GM12878 (cell line): ENCODE data around the gene SERHL2. TPM values are rescaled to one million over a fixed set of nuclear protein-coding genes. Genes with fewer than 3 reads are reported as not detected.

Experiments used
- ATAC-seq: fragments of 200-7000 bp; cut with Tn5 transposase; 3 replicates; pipeline ENCODE4 v1.9.1; 2020; ENCODE audit warnings: mild to moderate bottlenecking, moderate library complexity
- BruUV-seq: library from RNA; stranded (reverse); fragments of 400-500 nt; replicated peaks from 2 replicates; lab custom pipeline; 2021; lab: Mats Ljungman, UMichigan
- CTCF ChIA-PET: fragments of 300-600 bp; sonication (Branson Sonifier 250); formaldehyde crosslinking; extraction: SDS; loops from one replicate; lab custom pipeline; 2021; ENCODE audit warnings: inconsistent platforms; lab: Yijun Ruan, JAX
- POLR2A ChIA-PET: fragments of 350-600 bp; formaldehyde crosslinking; extraction: SDS; loops from one replicate; lab custom pipeline; 2021; ENCODE audit warnings: inconsistent platforms; lab: Charles Lee
- RAD21 ChIA-PET: fragments of 300-600 bp; sonication (Branson Sonifier 250); formaldehyde crosslinking; loops from one replicate; lab custom pipeline; 2023; ENCODE audit warnings: antibody characterized with exemption; ENCODE audit not compliant: unreplicated experiment; lab: Charles Lee
- SMC1A ChIA-PET: fragments of 300-600 bp; sonication (Branson Sonifier 250); formaldehyde crosslinking; loops from one replicate; lab custom pipeline; 2023; ENCODE audit not compliant: unreplicated experiment, uncharacterized antibody; lab: Charles Lee
- DNase-seq: peaks from one replicate; pipeline ENCODE4 v3.0.0-alpha.2; 2011; ENCODE audit warnings: low read depth, low spot score
- FAIRE-seq: peaks from 3 replicates; lab custom pipeline; 2011; peaks lifted over from hg19 to GRCh38; lab: Jason Lieb, UNC
- H2AFZ ChIP-seq: 2 replicates; pipeline ENCODE4 v1.6.0; 2011; ENCODE audit warnings: low read depth, low read length, control low read depth; ENCODE audit not compliant: control insufficient read depth
- H3K27ac ChIP-seq: 2 replicates; pipeline ENCODE4 v1.5.1; 2011; ENCODE audit warnings: control low read depth; ENCODE audit not compliant: control insufficient read depth, insufficient read depth
- H3K27me3 ChIP-seq, 2 experiments: replicated peaks in 1 of 2; 2 replicates each; pipeline versions ENCODE4 v1.6.0 to v1.6.1; 2011; ENCODE audit warnings: low read length in 1 of 2; ENCODE audit not compliant: control insufficient read depth in 2 of 2, insufficient read depth in 2 of 2
- H3K36me3 ChIP-seq, 2 experiments: 2 replicates each; pipeline ENCODE4 v1.5.1; 2011; ENCODE audit warnings: low read length in 1 of 2; ENCODE audit not compliant: control insufficient read depth in 2 of 2, insufficient read depth in 2 of 2
- H3K4me1 ChIP-seq: 2 replicates; pipeline ENCODE4 v1.6.1; 2011; ENCODE audit warnings: mild to moderate bottlenecking, low read length, moderate library complexity, mixed read lengths; ENCODE audit not compliant: control insufficient read depth, insufficient read depth
- H3K4me2 ChIP-seq: 2 replicates; pipeline ENCODE4 v1.6.0; 2011; ENCODE audit warnings: control low read depth; ENCODE audit not compliant: control insufficient read depth, insufficient read depth
- H3K4me3 ChIP-seq: fragments of 200-600 bp; sonication (generic); 2 replicates; pipeline ENCODE4 v1.5.1; 2016
- H3K79me2 ChIP-seq: 2 replicates; pipeline ENCODE4 v1.6.0; 2011; ENCODE audit warnings: low read length; ENCODE audit not compliant: control insufficient read depth, insufficient read depth
- H3K9ac ChIP-seq: 2 replicates; pipeline ENCODE4 v1.8.0; 2011; ENCODE audit warnings: low read length, control low read depth, mixed read lengths; ENCODE audit not compliant: control insufficient read depth, insufficient read depth
- H3K9me3 ChIP-seq: replicated peaks from 3 replicates; pipeline ENCODE4 v1.5.1; 2011; ENCODE audit warnings: mild to moderate bottlenecking, low read length; ENCODE audit not compliant: control insufficient read depth, insufficient read depth
- H4K20me1 ChIP-seq: 2 replicates; pipeline ENCODE4 v1.6.0; 2011; ENCODE audit not compliant: control insufficient read depth, insufficient read depth
- BMI1 ChIP-seq: fragments of 450-650 bp; IDR thresholded peaks from 2 replicates; pipeline ENCODE4 v1.6.1; 2016; ENCODE audit warnings: mild to moderate bottlenecking, moderate library complexity, borderline replicate concordance
- ESRRA ChIP-seq: IDR thresholded peaks from 2 replicates; pipeline ENCODE4 v1.6.1; 2012; ENCODE audit warnings: mild to moderate bottlenecking, low read length, improper control_type of control experiment
- POLR2A ChIP-seq: IDR thresholded peaks from 2 replicates; pipeline ENCODE4 v1.6.1; 2011; ENCODE audit warnings: low read depth, mild to moderate bottlenecking, low read length
- ZNF217 ChIP-seq: fragments of 450-650 bp; IDR thresholded peaks from 2 replicates; pipeline ENCODE4 v1.6.1; 2017; ENCODE audit warnings: antibody characterized with exemption, mild to moderate bottlenecking
- WGBS: methylation state at CpG from one replicate; pipeline ENCODE4 v1.1.6; 2016; ENCODE audit warnings: low lambda C conversion rate; ENCODE audit not compliant: insufficient replicate concordance, insufficient coverage; ENCODE audit errors: missing lambda C conversion rate; 5-methylcytosine and 5-hydroxymethylcytosine counted together
- in situ Hi-C: fragments of 300-500 bp; cut with MboI; formaldehyde crosslinking; loops from 9 replicates; pipeline ENCODE4 v1.14.3; 2018; ENCODE audit warnings: mixed read lengths
- intact Hi-C: fragments of 100-400 bp; cut with micrococcal nuclease; formaldehyde crosslinking; loops from one replicate; pipeline ENCODE4 v1.14.2; 2022; ENCODE audit not compliant: unreplicated experiment
- polyA plus RNA-seq, 11 experiments: library from polyadenylated mRNA; depleted of rRNA in 4 of 11; unstranded in 6 of 11; stranded (reverse) in 5 of 11; fragments of >200 nt; fragmentation: Nextera tagmentation in 4 of 11; fragmentation: Illumina TruSeq in 1 of 11; extraction: Ambion mirVana in 4 of 11; extraction: Trizol in 1 of 11; gene quantifications; 1 replicate in 1 of 11; 2 replicates in 10 of 11; pipeline versions ENCODE4 v1.2.1 to v1.2.3, GENCODE V29; 2011 to 2016; ENCODE audit warnings: inconsistent platforms in 2 of 11, missing spikeins in 2 of 11, low read depth in 1 of 11
- total RNA-seq, 4 experiments: library from RNA; depleted of rRNA in 3 of 4; stranded (reverse); fragments of >200 nt in 3 of 4; fragmentation: Illumina TruSeq in 1 of 4; extraction: Trizol in 1 of 4; gene quantifications; 2 replicates each; pipeline versions ENCODE4 v1.2.1 to v1.2.3, GENCODE V29; 2013 to 2021
- TF ChIP-seq, protein P1 (sequence below): fragments of 150-350 bp; IDR thresholded peaks from 2 replicates; pipeline ENCODE4 v1.6.1; 2014; ENCODE audit warnings: mild to moderate bottlenecking, low read depth, low read length
- TF ChIP-seq, protein P2 (sequence below): IDR thresholded peaks from 2 replicates; pipeline ENCODE4 v1.6.1; 2012; ENCODE audit warnings: low read length, inconsistent platforms
- TF ChIP-seq, protein P3 (sequence below): fragments of 450-650 bp; IDR thresholded peaks from 2 replicates; pipeline ENCODE4 v1.6.1; 2017; ENCODE audit warnings: antibody characterized with exemption, mild to moderate bottlenecking, moderate library complexity
- TF ChIP-seq, protein P4 (sequence below): fragments of 450-650 bp; formaldehyde crosslinking; IDR thresholded peaks from 2 replicates; pipeline ENCODE4 v1.5.0; 2022; ENCODE audit warnings: mild to moderate bottlenecking, missing genetic modification characterization
- TF ChIP-seq, protein P5 (sequence below): IDR thresholded peaks from 2 replicates; pipeline ENCODE4 v1.6.1; 2011; ENCODE audit warnings: borderline replicate concordance, low read depth, mild to moderate bottlenecking, moderate library complexity, low read length; ENCODE audit not compliant: insufficient read depth, poor library complexity, severe bottlenecking

SERHL2 gene
- total and polyA plus RNA-seq, 10 of the 15 experiments (the other 5 are each of a cell fraction or from before 2014, with no cell fraction given): 0.63 to 2.0 (median 1.2) TPM

DNA sequence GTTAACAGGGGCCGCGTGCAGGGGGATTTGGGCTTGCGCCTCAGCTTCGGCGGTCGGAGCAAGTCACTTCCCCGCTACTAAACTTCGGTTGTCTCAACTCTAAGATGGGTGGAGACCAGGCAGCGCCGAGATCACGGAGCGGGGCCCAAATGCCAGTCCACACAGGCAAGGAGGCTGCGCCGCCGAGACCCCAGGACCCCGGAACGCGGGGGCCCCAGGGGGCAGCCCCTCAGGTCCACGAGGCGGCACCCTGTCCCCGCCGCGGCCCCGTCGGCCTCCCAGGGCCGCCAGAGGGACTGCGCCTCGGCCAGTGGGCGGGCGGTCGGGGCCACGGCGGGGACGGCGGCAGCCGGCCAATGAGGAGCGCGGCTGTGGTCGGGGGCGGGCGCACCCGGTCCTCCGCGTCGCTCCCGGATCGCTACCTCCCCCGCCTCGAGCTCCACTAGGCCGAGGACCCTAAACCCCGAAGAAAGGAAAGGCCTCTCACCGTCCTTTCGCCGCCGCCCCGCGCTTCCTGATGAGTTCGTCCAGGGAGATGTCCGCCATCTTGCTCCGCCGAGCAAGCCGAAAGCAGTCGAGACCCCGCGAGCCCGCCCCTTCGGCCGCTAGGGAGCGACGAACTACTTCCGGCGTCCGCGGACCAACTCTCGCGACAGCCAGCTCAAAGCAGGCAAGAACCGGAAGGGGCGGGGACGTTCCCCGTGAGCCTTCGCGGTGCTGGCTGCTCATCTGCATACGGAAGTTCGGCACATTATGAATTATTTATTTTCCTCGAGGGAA, 60.7 kb downstream of the SERHL2 start, which contains the start of gene POLDIP3:
Gene POLDIP3, minus strand, starts transcription at position 572 of the 780 bp plus-strand sequence. Its CDS starts 26 bp downstream, at position 546.
- peaks cover 17% of the 10 kb centered on the region for H3K4me1 ChIP-seq
- 1% methylated on average over 70 of the region's 85 CpGs for WGBS
- CTCF ChIA-PET: interaction anchor here (0.9 to 4.0 kb wide), 7 partner anchors 29 to 175 kb away, joined by 3 to 21 read pairs (median 4); no protein-coding TSS in a partner anchor
- TF ChIP-seq ZNF217 (no peak), BMI1 (no peak), POLR2A (peak; percentile 78), ESRRA (no peak)
- TF ChIP-seq, protein P1, sequence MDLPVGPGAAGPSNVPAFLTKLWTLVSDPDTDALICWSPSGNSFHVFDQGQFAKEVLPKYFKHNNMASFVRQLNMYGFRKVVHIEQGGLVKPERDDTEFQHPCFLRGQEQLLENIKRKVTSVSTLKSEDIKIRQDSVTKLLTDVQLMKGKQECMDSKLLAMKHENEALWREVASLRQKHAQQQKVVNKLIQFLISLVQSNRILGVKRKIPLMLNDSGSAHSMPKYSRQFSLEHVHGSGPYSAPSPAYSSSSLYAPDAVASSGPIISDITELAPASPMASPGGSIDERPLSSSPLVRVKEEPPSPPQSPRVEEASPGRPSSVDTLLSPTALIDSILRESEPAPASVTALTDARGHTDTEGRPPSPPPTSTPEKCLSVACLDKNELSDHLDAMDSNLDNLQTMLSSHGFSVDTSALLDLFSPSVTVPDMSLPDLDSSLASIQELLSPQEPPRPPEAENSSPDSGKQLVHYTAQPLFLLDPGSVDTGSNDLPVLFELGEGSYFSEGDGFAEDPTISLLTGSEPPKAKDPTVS: no peak
- TF ChIP-seq, protein P2, sequence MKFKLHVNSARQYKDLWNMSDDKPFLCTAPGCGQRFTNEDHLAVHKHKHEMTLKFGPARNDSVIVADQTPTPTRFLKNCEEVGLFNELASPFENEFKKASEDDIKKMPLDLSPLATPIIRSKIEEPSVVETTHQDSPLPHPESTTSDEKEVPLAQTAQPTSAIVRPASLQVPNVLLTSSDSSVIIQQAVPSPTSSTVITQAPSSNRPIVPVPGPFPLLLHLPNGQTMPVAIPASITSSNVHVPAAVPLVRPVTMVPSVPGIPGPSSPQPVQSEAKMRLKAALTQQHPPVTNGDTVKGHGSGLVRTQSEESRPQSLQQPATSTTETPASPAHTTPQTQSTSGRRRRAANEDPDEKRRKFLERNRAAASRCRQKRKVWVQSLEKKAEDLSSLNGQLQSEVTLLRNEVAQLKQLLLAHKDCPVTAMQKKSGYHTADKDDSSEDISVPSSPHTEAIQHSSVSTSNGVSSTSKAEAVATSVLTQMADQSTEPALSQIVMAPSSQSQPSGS: no peak
- TF ChIP-seq, protein P3, sequence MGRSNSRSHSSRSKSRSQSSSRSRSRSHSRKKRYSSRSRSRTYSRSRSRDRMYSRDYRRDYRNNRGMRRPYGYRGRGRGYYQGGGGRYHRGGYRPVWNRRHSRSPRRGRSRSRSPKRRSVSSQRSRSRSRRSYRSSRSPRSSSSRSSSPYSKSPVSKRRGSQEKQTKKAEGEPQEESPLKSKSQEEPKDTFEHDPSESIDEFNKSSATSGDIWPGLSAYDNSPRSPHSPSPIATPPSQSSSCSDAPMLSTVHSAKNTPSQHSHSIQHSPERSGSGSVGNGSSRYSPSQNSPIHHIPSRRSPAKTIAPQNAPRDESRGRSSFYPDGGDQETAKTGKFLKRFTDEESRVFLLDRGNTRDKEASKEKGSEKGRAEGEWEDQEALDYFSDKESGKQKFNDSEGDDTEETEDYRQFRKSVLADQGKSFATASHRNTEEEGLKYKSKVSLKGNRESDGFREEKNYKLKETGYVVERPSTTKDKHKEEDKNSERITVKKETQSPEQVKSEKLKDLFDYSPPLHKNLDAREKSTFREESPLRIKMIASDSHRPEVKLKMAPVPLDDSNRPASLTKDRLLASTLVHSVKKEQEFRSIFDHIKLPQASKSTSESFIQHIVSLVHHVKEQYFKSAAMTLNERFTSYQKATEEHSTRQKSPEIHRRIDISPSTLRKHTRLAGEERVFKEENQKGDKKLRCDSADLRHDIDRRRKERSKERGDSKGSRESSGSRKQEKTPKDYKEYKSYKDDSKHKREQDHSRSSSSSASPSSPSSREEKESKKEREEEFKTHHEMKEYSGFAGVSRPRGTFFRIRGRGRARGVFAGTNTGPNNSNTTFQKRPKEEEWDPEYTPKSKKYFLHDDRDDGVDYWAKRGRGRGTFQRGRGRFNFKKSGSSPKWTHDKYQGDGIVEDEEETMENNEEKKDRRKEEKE: no peak
- TF ChIP-seq, protein P4, sequence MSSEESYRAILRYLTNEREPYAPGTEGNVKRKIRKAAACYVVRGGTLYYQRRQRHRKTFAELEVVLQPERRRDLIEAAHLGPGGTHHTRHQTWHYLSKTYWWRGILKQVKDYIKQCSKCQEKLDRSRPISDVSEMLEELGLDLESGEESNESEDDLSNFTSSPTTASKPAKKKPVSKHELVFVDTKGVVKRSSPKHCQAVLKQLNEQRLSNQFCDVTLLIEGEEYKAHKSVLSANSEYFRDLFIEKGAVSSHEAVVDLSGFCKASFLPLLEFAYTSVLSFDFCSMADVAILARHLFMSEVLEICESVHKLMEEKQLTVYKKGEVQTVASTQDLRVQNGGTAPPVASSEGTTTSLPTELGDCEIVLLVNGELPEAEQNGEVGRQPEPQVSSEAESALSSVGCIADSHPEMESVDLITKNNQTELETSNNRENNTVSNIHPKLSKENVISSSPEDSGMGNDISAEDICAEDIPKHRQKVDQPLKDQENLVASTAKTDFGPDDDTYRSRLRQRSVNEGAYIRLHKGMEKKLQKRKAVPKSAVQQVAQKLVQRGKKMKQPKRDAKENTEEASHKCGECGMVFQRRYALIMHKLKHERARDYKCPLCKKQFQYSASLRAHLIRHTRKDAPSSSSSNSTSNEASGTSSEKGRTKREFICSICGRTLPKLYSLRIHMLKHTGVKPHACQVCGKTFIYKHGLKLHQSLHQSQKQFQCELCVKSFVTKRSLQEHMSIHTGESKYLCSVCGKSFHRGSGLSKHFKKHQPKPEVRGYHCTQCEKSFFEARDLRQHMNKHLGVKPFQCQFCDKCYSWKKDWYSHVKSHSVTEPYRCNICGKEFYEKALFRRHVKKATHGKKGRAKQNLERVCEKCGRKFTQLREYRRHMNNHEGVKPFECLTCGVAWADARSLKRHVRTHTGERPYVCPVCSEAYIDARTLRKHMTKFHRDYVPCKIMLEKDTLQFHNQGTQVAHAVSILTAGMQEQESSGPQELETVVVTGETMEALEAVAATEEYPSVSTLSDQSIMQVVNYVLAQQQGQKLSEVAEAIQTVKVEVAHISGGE: no peak
- TF ChIP-seq, protein P5, sequence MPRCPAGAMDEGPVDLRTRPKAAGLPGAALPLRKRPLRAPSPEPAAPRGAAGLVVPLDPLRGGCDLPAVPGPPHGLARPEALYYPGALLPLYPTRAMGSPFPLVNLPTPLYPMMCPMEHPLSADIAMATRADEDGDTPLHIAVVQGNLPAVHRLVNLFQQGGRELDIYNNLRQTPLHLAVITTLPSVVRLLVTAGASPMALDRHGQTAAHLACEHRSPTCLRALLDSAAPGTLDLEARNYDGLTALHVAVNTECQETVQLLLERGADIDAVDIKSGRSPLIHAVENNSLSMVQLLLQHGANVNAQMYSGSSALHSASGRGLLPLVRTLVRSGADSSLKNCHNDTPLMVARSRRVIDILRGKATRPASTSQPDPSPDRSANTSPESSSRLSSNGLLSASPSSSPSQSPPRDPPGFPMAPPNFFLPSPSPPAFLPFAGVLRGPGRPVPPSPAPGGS: no peak

More for the DNA sequence above, 60.7 kb downstream of the SERHL2 start, which contains the start of gene POLDIP3:
- peaks cover 46% of the 10 kb centered on the region for H3K79me2 ChIP-seq
- ChIA-PET POLR2A (interaction anchor here (0.5 to 2.1 kb wide), 10 partner anchors 33 to 995 kb away, joined by 3 to 7 read pairs (median 3); partner anchors contain the start of genes ARFGAP3 and CYB5R3), SMC1A (interaction anchor here (0.6 to 1.6 kb wide), 5 partner anchors 41 to 592 kb away, joined by 3 to 6 read pairs (median 4); no protein-coding TSS in a partner anchor), RAD21 (interaction anchor here (0.6 to 1.7 kb wide), 8 partner anchors 28 to 524 kb away, joined by 3 to 6 read pairs (median 3); partner anchors contain the start of genes CYB5R3 and NDUFA6)
- H3K27ac ChIP-seq: peak within 1 kb of the TSS; percentile 100
- DNase-seq: peak; percentile 78
- H3K4me3 ChIP-seq: peak within 1 kb of the TSS; percentile 94
- peak; percentile 79 for ATAC-seq
- intact Hi-C loops: loop anchor here (2.0 to 10.0 kb wide), 5 partner anchors 34 to 520 kb away; partner anchors contain the start of genes CYB5R3, NDUFA6 and TTLL1
- no TSS peak for BruUV-seq
- peaks cover 0 to 12% of the 10 kb centered on the region in 2 experiments; a peak in 2 of 4 replicates for H3K36me3 ChIP-seq
- in situ Hi-C loops: no loop called here
- peak within 1 kb of the TSS; percentile 92 for H2AFZ ChIP-seq
- H3K9ac ChIP-seq: peak within 1 kb of the TSS; percentile 98
- no peaks in the 10 kb centered on the region for H3K27me3 ChIP-seq
- H4K20me1 ChIP-seq: peaks cover 9% of the 10 kb centered on the region; the same call in 1 of the 2 replicates
- FAIRE-seq: peak; percentile 100
- peak within 1 kb of the TSS; percentile 93 for H3K4me2 ChIP-seq
- no peaks in the 10 kb centered on the region for H3K9me3 ChIP-seq
